NCI-H460 (cell line): ENCODE measurements around the gene ZNF329. TPM values are rescaled to one million over a fixed set of nuclear protein-coding genes. Genes with fewer than 3 reads are reported as not detected.

Source experiments
- DNase-seq: peaks from one replicate; pipeline ENCODE4 v3.0.0-alpha.2; 2016; ENCODE audit warnings: low read depth; ENCODE audit errors: extremely low read depth
- total RNA-seq: library from RNA; depleted of rRNA; stranded (reverse); fragments of >200 nt; shearing (Covaris generic); gene quantifications from 2 replicates; pipeline ENCODE4 v1.2.3, GENCODE V29; 2014; rRNA removed

Gene ZNF329
- total RNA-seq, 1 experiment from 2014 or later: 10.9 TPM

GRCh38 chr19:58079792-58080191, 70.8 kb downstream of the ZNF329 start:
- DNase-seq: no peak

Other genes with a start within 250 kb of the ZNF329 start
- gene ZNF417, start 234.2 kb downstream of the ZNF329 start, total RNA-seq: 5.2 and 5.4 TPM in 2 replicates
- not detected in 2 replicates for gene ZNF418, start 215.4 kb downstream of the ZNF329 start, total RNA-seq
- not detected in 2 replicates for gene ZNF256, start 203.1 kb downstream of the ZNF329 start, total RNA-seq
- gene C19orf18, start 176.3 kb downstream of the ZNF329 start, total RNA-seq: not detected in 2 replicates
- 2.9 TPM in 2 replicates for gene ZNF606, start 148.0 kb downstream of the ZNF329 start, total RNA-seq
- gene ZSCAN1, start 116.8 kb downstream of the ZNF329 start, total RNA-seq: not detected in 2 replicates
- gene ZNF135, start 91.5 kb downstream of the ZNF329 start, total RNA-seq: 0.52 and 0.87 TPM in 2 replicates
- gene ZSCAN18, start 52.6 kb downstream of the ZNF329 start, total RNA-seq: 20.1 and 20.7 TPM in 2 replicates
- gene ZNF274, start 32.3 kb upstream of the ZNF329 start, total RNA-seq: 22.4 and 26.2 TPM in 2 replicates
- gene ZNF544, start 78.1 kb upstream of the ZNF329 start, total RNA-seq: 40.4 and 43.4 TPM in 2 replicates
- 5.3 and 6.7 TPM in 2 replicates for gene ZNF8, start 128.2 kb upstream of the ZNF329 start, total RNA-seq
- 42.4 and 43.2 TPM in 2 replicates for gene ERVK3-1, start 154.6 kb upstream of the ZNF329 start, total RNA-seq
- gene ZSCAN22, start 176.2 kb upstream of the ZNF329 start, total RNA-seq: 2.4 and 2.5 TPM in 2 replicates
- gene A1BG, start 202.7 kb upstream of the ZNF329 start, total RNA-seq: 4.1 and 9.1 TPM in 2 replicates
- gene ZNF497, start 212.0 kb upstream of the ZNF329 start, total RNA-seq: 2.1 TPM in 2 replicates
- gene ZNF837, start 230.2 kb upstream of the ZNF329 start, total RNA-seq: 0.30 and 0.78 TPM in 2 replicates
- 1,933 and 2,287 TPM in 2 replicates for gene RPS5, start 236.5 kb upstream of the ZNF329 start, total RNA-seq
- 0.26 TPM in 1 of 2 replicates, not detected in the other for gene RNF225, start 244.9 kb upstream of the ZNF329 start, total RNA-seq